Mucosa of descending colon (tissue), 3 donors: Measurements from ENCODE around the gene AK3. TPM values are rescaled to one million over a fixed set of nuclear protein-coding genes. Genes with fewer than 3 reads are reported as not detected.

Experiments
- ATAC-seq: fragments of 200-7000 bp; cut with Tn5 transposase; one replicate; pipeline ENCODE4 v1.9.1; 2020; ENCODE audit warnings: mild to moderate bottlenecking, moderate library complexity
- DNase-seq, 3 donors: peaks; one replicate each; pipeline ENCODE4 v3.0.0-alpha.2; 2020
- H3K36me3 ChIP-seq: fragments of 200-600 bp; one replicate; pipeline ENCODE4 v1.8.0; 2021; ENCODE audit warnings: low read depth, mild to moderate bottlenecking
- H3K4me1 ChIP-seq: fragments of 200-600 bp; one replicate; pipeline ENCODE4 v1.8.0; 2021; ENCODE audit warnings: low read depth, mild to moderate bottlenecking
- H3K4me3 ChIP-seq: fragments of 200-600 bp; one replicate; pipeline ENCODE4 v1.8.0; 2021; ENCODE audit warnings: mild to moderate bottlenecking
- H3K9me3 ChIP-seq: fragments of 200-600 bp; one replicate; pipeline ENCODE4 v1.8.0; 2021; ENCODE audit warnings: mild to moderate bottlenecking
- intact Hi-C, 2 donors: fragments of 100-400 bp; cut with DNase I in 1 of 2; cut with micrococcal nuclease in 1 of 2; formaldehyde crosslinking; loops; one replicate each; pipeline versions ENCODE4 v1.11.0 to v1.11.1; 2022; cut with DNase I, micrococcal nuclease
- total RNA-seq, 3 donors: library from RNA; stranded (reverse); fragmentation: NEBNext Ultra II Directional in 2 of 3; extraction: Animal tissue kit (Norgen Biotek cat#: 25700) in 2 of 3; gene quantifications; one replicate each; pipeline versions ENCODE4 v1.2.1 to v1.2.4, GENCODE V29; 2021 to 2023
- TF ChIP-seq, protein P1 (sequence below): fragments of 200-600 bp; IDR thresholded peaks from one replicate; pipeline ENCODE4 v1.8.0; 2022; ENCODE audit warnings: antibody characterized with exemption, mild to moderate bottlenecking
- donor health status: DM: no; HTN: no; CAD: no; lungs with moderate emphysema.
- donor health status: DM: no; HTN: no; CAD: no.
- donor health status: DM: no; HTN: yes; CAD: no.

AK3 gene
- total RNA-seq, 3 donors from 2014 or later, result 71.4 to 86.8 (median 74.0) TPM

DNA sequence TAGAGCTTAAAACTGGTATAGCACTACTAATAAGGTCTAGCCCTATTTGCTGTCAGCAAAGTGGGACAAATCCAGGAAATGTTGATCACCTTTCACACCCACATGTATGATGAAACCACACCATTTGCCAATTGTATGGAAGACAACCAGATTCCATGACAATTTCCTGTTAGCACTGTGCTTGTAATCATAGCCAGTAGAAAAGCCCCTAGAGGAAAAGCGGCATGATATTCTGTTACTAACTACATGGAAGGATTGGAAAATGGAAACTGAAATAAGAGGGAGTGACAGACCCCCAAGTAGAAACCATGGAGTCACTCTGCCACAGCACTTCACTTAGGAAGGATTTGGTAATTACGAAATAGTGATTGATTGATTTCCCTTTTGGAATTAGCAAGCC lies 75.6 kb downstream of the AK3 start:
- DNase-seq, result no peak
- peak; percentile 4 for ATAC-seq
- Histone ChIP-seq H3K36me3 (no peaks in the 10 kb centered on the region), H3K4me1 (peaks cover 12% of the 10 kb centered on the region), H3K9me3 (no peaks in the 10 kb centered on the region), H3K4me3 (no peak overlapping the region)
- TF ChIP-seq, protein P1, sequence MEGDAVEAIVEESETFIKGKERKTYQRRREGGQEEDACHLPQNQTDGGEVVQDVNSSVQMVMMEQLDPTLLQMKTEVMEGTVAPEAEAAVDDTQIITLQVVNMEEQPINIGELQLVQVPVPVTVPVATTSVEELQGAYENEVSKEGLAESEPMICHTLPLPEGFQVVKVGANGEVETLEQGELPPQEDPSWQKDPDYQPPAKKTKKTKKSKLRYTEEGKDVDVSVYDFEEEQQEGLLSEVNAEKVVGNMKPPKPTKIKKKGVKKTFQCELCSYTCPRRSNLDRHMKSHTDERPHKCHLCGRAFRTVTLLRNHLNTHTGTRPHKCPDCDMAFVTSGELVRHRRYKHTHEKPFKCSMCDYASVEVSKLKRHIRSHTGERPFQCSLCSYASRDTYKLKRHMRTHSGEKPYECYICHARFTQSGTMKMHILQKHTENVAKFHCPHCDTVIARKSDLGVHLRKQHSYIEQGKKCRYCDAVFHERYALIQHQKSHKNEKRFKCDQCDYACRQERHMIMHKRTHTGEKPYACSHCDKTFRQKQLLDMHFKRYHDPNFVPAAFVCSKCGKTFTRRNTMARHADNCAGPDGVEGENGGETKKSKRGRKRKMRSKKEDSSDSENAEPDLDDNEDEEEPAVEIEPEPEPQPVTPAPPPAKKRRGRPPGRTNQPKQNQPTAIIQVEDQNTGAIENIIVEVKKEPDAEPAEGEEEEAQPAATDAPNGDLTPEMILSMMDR, result no peak
- intact Hi-C loops, result no loop called here

DNA sequence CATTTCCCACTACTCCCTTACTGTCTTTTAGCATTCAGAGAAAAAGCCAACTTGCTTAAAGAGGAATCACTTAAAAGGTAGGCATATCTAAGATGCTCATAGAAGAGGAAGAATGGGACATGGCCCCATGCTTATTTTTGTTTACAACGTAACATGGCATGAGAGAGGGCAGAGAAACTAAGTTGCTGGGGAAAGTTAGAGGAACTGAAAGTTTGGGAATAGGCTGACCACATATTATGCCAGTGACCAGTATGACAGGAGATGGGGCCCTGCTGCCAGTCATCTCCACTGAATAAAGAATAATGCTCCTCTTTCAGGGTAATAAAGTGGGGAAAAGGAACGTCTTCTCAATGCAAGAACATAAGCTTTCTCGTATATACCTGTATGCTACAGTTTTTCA lies 77.0 kb downstream of the AK3 start:
- intact Hi-C loops, result no loop called here
- ATAC-seq (no peak), DNase-seq (no peak)
- no peaks in the 10 kb centered on the region for H3K9me3 ChIP-seq
- H3K4me1 ChIP-seq, result peaks cover 12% of the 10 kb centered on the region
- H3K36me3 ChIP-seq, result no peaks in the 10 kb centered on the region
- H3K4me3 ChIP-seq, result no peak overlapping the region
- TF ChIP-seq, protein P1, result no peak

DNA sequence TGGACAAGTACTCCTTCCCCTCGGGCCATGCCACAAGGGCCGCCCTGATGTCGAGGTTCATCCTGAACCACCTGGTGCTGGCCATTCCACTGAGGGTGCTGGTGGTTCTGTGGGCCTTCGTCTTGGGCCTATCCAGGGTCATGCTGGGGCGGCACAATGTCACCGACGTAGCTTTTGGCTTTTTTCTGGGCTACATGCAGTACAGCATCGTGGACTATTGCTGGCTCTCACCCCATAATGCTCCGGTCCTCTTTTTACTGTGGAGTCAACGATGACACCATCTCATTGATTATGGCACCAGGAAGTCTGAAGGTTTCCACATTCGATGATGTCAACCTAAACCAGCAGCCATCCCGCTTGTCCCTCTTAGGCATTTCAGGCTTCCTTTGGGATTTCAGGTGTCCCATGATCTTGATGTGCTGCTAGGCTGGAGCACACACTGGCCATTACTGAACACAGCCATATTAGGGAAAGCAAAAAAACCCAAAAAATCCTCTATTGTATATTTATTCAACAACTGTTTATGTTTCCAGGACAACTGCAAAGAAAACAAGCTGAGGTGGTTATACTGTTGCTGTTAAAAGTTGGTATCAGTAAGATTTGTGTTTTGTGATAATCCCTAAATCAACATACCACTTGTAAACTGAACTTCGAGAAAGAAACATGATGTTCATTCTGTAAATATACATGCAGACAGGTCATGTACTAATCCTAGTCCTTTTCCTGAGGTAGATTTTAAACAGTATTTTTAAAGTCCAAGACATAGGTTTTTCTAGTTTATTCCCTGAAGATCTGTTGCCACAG lies 77.8 kb downstream of the AK3 start:
- ATAC-seq (peak; percentile 45), DNase-seq (no peak)
- peaks cover 16% of the 10 kb centered on the region for H3K4me1 ChIP-seq
- H3K9me3 ChIP-seq, result no peaks in the 10 kb centered on the region
- intact Hi-C loops, result no loop called here
- H3K36me3 ChIP-seq, result no peaks in the 10 kb centered on the region
- TF ChIP-seq, protein P1, result no peak
- H3K4me3 ChIP-seq, result no peak overlapping the region

DNA sequence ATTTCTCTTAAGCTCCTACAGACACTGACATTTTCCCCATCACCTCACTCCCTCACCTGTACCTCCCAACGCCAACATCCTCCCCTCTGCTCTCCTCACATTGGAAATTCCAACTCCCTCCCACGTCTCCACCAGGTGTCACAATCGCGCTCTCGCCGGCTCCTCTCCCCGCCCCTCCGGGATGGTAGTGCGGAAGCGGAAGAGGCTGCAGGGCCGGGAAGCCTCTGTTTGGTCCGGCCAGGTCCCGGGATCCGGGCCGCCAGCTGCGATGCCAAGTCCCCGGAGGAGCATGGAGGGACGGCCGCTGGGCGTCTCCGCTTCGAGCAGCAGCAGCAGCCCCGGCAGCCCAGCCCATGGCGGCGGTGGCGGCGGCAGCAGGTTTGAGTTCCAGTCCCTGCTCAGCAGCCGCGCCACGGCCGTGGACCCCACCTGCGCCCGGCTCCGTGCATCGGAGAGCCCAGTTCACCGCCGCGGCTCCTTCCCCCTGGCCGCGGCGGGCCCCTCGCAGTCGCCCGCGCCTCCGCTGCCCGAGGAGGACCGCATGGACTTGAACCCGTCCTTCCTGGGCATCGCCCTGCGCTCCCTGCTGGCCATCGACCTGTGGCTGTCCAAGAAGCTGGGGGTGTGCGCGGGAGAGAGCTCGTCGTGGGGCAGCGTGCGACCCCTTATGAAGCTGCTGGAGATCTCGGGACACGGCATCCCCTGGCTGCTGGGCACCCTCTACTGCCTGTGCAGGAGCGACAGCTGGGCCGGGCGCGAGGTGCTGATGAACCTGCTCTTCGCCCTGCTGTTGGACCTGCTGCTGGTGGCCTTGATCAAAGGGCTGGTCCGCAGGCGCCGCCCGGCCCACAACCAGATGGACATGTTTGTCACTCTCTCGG lies 78.7 kb downstream of the AK3 start, which contains the start of gene PLPP6:
TSS of gene PLPP6 (plus strand) at position 187 of the 881 bp plus-strand sequence. CDS start at position 269, 82 bp downstream.
- intact Hi-C loops, result no loop called here
- DNase-seq (peak; percentile 92 to 94 (median 93)), ATAC-seq (peak; percentile 94)
- no peaks in the 10 kb centered on the region for H3K36me3 ChIP-seq
- no peaks in the 10 kb centered on the region for H3K9me3 ChIP-seq
- H3K4me3 ChIP-seq, result peak within 1 kb of the TSS; percentile 87
- peaks cover 17% of the 10 kb centered on the region for H3K4me1 ChIP-seq
- TF ChIP-seq, protein P1, result peak; percentile 39

DNA sequence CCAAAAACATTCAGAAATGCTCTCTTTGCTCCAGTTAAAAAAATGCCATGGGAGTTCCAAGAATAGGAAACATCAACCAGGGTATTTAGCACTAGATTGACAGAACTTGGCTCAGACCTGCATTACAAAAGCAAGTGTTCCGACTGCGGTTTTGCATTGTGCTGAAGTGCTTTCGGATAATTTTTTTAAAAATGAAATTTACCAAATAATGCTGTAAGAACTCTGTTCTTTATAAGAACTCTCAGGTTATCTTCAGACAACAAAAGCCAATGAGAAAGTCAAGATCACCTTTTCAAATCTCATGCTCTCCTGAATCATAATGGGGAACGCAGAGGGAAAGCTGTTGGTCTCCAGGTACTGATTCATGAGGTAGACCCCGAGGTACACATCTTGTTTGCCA lies 79.4 kb downstream of the AK3 start:
- Histone ChIP-seq H3K4me3 (no peak overlapping the region), H3K4me1 (peaks cover 17% of the 10 kb centered on the region), H3K9me3 (no peaks in the 10 kb centered on the region), H3K36me3 (no peaks in the 10 kb centered on the region)
- ATAC-seq, result no peak
- intact Hi-C loops, result no loop called here
- TF ChIP-seq, protein P1, result no peak
- no peak for DNase-seq
